ENCODE measurements around the gene PDCD6IP. TPM values are rescaled to one million over a fixed set of nuclear protein-coding genes. Genes with fewer than 3 reads are reported as not detected.

Gene PDCD6IP
- total RNA-seq, 1 donor from 2014 or later: 135 TPM

DNA sequence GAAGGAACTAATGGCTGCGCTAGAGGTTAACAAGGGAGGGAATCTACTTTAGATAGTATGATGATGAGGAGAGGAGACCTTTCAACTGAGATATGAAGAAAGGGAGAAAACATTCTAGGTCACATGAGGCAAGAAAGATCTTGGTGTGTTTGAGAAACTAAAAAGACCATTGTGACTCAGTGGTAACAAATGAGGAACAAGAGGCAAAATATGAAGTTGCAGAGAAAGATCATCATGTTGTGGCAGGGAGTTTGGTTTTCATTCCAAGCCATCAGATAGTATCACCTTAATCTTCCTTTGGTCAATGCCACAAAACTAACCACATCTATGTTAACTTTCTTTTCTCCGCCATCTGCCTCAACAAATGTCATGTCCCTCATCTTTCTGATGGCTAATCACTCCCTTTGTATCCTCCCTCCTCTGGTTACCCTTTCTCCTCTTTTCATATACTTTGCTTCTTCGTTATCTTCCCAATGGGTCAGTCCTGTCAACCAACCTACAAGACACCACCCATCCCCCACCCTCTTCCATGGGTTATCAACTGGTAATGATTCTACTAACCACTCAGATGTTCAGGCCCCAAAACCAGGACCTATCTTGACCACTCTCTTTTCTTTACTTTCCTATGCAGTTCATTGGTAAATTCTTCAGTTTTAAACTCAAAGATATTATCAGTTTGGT, 2.4 kb upstream of the PDCD6IP start:
- Mint-ChIP-seq H3K27me3 (ENCODE audit: low read depth) (peaks cover 1% of the 10 kb centered on the region), H3K4me3 (no peak overlapping the region), H3K27ac (no peak overlapping the region), H3K4me1 (peaks cover 27% of the 10 kb centered on the region), H3K36me3 (no peaks in the 10 kb centered on the region), H3K9me3 (no peaks in the 10 kb centered on the region)
- no peak for DNase-seq (ENCODE audit: low spot score in 2 of 2, unreplicated experiment in 2 of 2)
- TF ChIP-seq, protein P1, sequence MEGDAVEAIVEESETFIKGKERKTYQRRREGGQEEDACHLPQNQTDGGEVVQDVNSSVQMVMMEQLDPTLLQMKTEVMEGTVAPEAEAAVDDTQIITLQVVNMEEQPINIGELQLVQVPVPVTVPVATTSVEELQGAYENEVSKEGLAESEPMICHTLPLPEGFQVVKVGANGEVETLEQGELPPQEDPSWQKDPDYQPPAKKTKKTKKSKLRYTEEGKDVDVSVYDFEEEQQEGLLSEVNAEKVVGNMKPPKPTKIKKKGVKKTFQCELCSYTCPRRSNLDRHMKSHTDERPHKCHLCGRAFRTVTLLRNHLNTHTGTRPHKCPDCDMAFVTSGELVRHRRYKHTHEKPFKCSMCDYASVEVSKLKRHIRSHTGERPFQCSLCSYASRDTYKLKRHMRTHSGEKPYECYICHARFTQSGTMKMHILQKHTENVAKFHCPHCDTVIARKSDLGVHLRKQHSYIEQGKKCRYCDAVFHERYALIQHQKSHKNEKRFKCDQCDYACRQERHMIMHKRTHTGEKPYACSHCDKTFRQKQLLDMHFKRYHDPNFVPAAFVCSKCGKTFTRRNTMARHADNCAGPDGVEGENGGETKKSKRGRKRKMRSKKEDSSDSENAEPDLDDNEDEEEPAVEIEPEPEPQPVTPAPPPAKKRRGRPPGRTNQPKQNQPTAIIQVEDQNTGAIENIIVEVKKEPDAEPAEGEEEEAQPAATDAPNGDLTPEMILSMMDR (IDR thresholded peaks at IDR 0.05; ENCODE audit: unreplicated experiment): no peak

DNA sequence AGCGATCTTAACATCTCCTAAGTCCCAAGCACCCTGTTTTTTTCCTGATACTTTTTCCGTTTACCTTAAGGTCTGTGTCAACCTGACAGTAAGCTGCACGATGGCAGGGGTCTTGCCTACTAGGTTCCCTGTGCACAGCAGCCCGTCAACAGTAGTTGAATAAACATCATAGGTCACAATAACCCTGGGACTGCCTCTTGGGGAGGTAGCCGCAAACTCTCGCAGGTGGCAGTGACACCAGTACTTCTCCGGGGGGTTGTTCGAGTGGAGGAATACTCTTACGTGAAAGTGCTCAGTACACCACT, 365 bp upstream of the PDCD6IP start:
- peaks cover 9% of the 10 kb centered on the region for H3K36me3 Mint-ChIP-seq
- DNase-seq (ENCODE audit: low spot score in 2 of 2, unreplicated experiment in 2 of 2): no peak
- peak overlapping the region; percentile 98 for H3K27ac Mint-ChIP-seq

DNA sequence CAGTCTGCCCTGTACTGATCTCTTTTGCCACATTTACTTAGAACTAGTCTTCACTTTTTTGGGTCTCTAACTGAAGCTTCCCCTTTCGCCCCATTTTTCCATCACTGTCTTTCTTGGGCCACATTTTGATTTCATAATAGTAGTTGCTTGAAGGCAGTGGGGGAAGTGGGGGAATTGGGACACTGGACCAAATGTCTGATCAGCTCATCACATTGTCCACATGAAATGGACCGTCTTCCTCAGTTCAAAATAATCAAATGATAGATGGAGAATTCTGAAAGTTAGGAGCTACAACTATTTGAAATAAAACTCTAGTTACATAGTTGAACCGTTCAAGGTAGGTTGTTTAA, 747 bp downstream of the PDCD6IP start:
- H3K36me3 Mint-ChIP-seq: peaks cover 20% of the 10 kb centered on the region
- no peaks in the 10 kb centered on the region for H3K27me3 Mint-ChIP-seq (ENCODE audit: low read depth)
- H3K4me3 Mint-ChIP-seq: peak overlapping the region; percentile 99
- DNase-seq (ENCODE audit: low spot score in 2 of 2, unreplicated experiment in 2 of 2): no peak
- peaks cover 15% of the 10 kb centered on the region for H3K9me3 Mint-ChIP-seq
- TF ChIP-seq, protein P1 (IDR thresholded peaks at IDR 0.05; ENCODE audit: unreplicated experiment): no peak
- H3K4me1 Mint-ChIP-seq: peaks cover 28% of the 10 kb centered on the region
- peak overlapping the region; percentile 98 for H3K27ac Mint-ChIP-seq

More for the DNA sequence above, 365 bp upstream of the PDCD6IP start:
- peaks cover 28% of the 10 kb centered on the region for H3K4me1 Mint-ChIP-seq
- peak overlapping the region; percentile 99 for H3K4me3 Mint-ChIP-seq
- H3K9me3 Mint-ChIP-seq: peaks cover 4% of the 10 kb centered on the region
- no peaks in the 10 kb centered on the region for H3K27me3 Mint-ChIP-seq (ENCODE audit: low read depth)
- TF ChIP-seq, protein P1 (IDR thresholded peaks at IDR 0.05; ENCODE audit: unreplicated experiment): no peak

DNA sequence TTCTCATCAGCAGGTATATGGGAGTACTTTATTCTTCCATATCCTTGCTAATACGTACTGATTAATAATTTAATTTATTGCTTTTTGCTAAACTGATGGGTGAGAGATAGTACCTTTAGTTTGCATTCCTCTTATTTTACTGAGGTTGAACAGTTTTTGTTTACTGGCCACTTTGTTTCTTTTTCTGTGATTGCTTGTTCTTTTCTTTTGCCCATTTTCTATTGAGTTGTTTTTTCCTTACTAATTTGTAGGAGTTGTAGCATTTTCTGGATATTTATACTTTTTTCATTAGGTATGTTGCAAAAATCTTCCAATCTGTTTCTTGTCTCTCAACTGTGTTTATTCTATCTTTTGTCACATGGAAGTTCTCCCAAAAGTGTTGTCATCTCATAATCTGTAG, 4.8 kb downstream of the PDCD6IP start:
- Mint-ChIP-seq H3K27me3 (ENCODE audit: low read depth) (no peaks in the 10 kb centered on the region), H3K36me3 (peaks cover 27% of the 10 kb centered on the region), H3K4me3 (no peak overlapping the region), H3K4me1 (peaks cover 20% of the 10 kb centered on the region), H3K9me3 (peaks cover 21% of the 10 kb centered on the region), H3K27ac (no peak overlapping the region)
- TF ChIP-seq, protein P1 (IDR thresholded peaks at IDR 0.05; ENCODE audit: unreplicated experiment): no peak
- DNase-seq (ENCODE audit: low spot score in 2 of 2, unreplicated experiment in 2 of 2): no peak

DNA sequence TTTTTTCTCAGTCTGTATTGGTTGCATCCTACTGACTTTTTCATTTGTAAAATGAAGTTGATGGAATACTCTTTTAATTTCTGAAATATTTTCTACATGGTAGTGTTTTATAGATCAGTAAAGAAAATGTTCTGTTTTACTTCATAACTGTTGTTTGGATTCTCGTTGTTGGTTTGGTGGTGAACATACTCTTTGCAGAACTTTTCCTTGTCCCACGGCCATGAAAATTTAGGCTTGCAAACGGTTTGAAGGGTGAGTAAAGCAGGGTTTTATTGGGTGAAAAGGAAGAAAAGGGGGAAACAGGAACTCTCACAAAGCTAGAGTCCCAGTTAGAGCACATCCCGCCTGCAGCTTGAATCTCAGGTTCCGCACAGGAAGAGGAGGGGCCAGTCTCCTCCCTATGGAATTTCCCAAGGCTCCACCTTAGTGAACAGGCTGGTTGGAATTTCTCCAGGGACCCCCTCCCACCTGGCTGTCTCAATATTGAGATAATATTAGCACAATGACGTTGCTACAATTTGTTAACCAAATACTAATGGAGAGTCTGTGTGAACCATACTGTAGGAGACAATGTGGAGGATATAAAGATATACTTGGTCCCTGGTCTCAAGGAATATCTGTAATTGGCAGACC, 5.6 kb downstream of the PDCD6IP start:
- no peak for DNase-seq (ENCODE audit: low spot score in 2 of 2, unreplicated experiment in 2 of 2)
- H3K4me3 Mint-ChIP-seq: no peak overlapping the region
- TF ChIP-seq, protein P1 (IDR thresholded peaks at IDR 0.05; ENCODE audit: unreplicated experiment): no peak
- peaks cover 27% of the 10 kb centered on the region for H3K36me3 Mint-ChIP-seq
- H3K9me3 Mint-ChIP-seq: peaks cover 21% of the 10 kb centered on the region
- H3K27me3 Mint-ChIP-seq (ENCODE audit: low read depth): no peaks in the 10 kb centered on the region
- peaks cover 18% of the 10 kb centered on the region for H3K4me1 Mint-ChIP-seq
- H3K27ac Mint-ChIP-seq: no peak overlapping the region
